Mucosa of rectum (tissue), 2 donors: ENCODE data around the gene SYNGR1.

Experiments used
- H3K27ac ChIP-seq, 2 donors: one replicate each; pipeline ENCODE4 v1.7.0; 2013; ENCODE audit warnings: inconsistent platforms in 2 of 2, low read depth in 2 of 2, low read length in 2 of 2
- H3K27me3 ChIP-seq, 2 donors: one replicate each; pipeline ENCODE4 v1.7.0; 2013; ENCODE audit warnings: low read length in 2 of 2; ENCODE audit not compliant: control insufficient read depth in 2 of 2, insufficient read depth in 2 of 2
- H3K36me3 ChIP-seq, 2 donors: one replicate each; pipeline ENCODE4 v1.7.0; 2013; ENCODE audit warnings: low read length in 2 of 2; ENCODE audit not compliant: control insufficient read depth in 2 of 2, insufficient read depth in 2 of 2
- H3K4me1 ChIP-seq, 2 donors: one replicate each; pipeline ENCODE4 v1.7.0; 2013; ENCODE audit warnings: low read length in 2 of 2, mild to moderate bottlenecking in 1 of 2; ENCODE audit not compliant: control insufficient read depth in 2 of 2, insufficient read depth in 2 of 2
- H3K4me3 ChIP-seq, 2 donors: one replicate each; pipeline ENCODE4 v1.7.0; 2013; ENCODE audit warnings: low read length in 2 of 2
- H3K9ac ChIP-seq, 2 donors: one replicate each; pipeline ENCODE4 v1.7.0; 2013; ENCODE audit warnings: low read length in 2 of 2, low read depth in 1 of 2, mild to moderate bottlenecking in 1 of 2
- H3K9me3 ChIP-seq, 2 donors: one replicate each; pipeline ENCODE4 v1.7.0; 2013; ENCODE audit warnings: low read length in 2 of 2; ENCODE audit not compliant: control insufficient read depth in 2 of 2
- donor health status: healthy.
- donor health status: Normal muscosa, but diverticular disease.

Gene SYNGR1

DNA sequence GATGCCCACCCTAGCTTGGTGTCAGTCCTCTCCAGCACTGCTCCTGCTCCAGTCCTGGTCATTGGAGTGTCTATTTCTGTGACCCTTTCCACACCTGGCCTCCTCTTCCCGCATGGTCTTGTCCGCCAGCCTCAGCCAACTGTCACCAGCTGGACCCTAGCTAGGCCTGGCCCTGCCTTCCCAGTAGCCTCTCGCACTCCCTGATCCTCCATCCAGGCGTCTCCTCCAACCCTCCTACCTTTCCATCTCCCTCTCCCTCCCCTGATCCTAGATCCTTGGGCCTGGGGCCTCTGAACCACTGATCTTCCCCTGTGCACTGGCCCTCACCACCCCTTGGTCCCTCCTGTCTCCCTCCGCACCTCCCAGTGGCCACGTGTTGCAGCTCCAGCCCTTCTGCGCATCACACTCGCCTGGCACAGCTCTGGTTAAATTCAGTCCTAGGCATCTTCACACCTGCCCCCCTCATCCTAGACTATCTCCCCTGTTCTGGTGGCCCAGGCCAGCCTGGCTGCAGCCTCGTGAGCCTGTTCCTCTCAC is 9.9 kb downstream of the SYNGR1 start:
- Histone ChIP-seq H3K9ac (no peak overlapping the region), H3K4me1 (peaks cover 0 to 4% of the 10 kb centered on the region in 2 donors), H3K4me3 (no peak overlapping the region), H3K9me3 (no peaks in the 10 kb centered on the region), H3K36me3 (no peaks in the 10 kb centered on the region), H3K27me3 (no peaks in the 10 kb centered on the region), H3K27ac (no peak overlapping the region)

DNA sequence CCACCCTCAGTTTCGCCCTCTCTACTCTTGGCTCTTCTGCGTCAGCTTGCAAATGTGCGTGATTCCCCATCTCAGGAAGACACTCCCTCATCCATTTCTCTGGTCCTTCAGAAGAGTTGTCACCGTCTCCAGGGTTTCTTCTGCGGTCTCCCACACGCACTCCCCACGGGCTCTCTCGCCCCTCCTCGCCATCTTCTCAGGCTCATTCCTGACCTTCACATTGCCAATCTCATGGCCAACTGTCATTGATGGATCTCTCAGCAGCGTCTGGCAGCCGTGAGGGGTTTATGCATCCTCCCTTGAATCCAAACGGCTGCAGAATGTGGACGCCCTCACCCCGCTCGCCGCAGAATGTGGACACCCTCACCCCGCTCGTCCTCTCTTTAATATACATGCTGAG is 10.5 kb downstream of the SYNGR1 start:
- H3K4me1 ChIP-seq: peaks cover 0 to 4% of the 10 kb centered on the region in 2 donors
- H3K9me3 ChIP-seq: no peaks in the 10 kb centered on the region
- no peaks in the 10 kb centered on the region for H3K27me3 ChIP-seq
- no peaks in the 10 kb centered on the region for H3K36me3 ChIP-seq
- H3K9ac ChIP-seq: no peak overlapping the region
- H3K27ac ChIP-seq: no peak overlapping the region
- H3K4me3 ChIP-seq: no peak overlapping the region

DNA sequence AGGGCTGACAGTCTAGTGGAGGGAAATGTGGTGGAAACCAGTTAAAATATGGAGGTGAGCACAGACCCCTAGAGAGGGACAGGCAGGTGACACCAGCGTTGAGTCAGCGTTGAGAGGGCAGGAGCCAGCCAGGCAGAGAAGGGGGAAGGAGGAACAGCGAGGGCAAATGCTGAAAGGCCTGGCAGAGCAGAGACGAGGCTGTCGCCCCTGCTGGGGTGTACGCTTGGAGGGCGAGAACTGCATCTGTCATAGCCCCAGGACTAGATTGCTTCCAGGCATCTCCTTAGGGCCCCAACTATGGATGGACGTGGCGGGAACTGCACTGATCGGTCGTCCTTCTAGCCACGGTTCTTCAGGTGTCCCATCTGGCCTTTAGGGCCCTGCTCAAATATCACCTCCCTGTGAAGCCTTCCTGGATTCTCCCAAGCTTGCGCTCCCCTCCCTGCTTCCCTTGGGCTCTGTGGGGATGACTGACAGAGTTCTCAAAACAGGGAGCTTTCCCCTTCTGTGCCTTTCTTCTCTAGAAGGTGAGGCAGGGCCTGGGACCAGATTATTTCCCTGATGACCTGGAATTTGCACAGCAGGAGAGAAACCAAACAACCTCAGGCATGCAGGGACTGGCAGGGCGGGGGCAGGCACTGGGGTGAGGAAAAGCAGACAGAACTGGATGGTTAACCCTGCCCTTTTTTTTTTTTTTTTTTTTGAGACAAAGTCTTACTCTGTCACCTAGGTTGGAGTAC is 11.1 kb downstream of the SYNGR1 start:
- Histone ChIP-seq H3K9ac (no peak overlapping the region), H3K9me3 (no peaks in the 10 kb centered on the region), H3K27ac (no peak overlapping the region), H3K4me1 (peaks cover 0 to 4% of the 10 kb centered on the region in 2 donors), H3K27me3 (no peaks in the 10 kb centered on the region), H3K36me3 (no peaks in the 10 kb centered on the region), H3K4me3 (no peak overlapping the region)

DNA sequence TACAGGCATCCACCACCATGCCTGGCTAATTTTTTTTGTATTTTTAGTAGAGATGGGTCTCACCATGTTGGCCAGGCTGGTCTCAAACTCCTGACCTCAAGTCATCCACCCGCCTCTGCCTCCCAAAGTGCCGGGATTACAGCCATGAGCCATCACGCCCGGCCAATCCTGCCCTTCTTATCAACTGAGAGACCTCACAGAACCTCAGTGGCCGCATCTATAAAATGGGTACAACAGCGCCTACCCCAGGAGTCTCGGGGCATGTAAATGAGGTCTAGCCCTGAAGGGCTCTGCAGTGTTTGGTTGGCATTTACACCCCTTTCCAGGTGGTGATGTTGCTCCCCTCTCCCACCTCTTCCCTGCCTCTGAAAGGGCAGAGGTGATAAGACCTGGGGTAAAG is 11.7 kb downstream of the SYNGR1 start:
- no peak overlapping the region for H3K27ac ChIP-seq
- H3K9ac ChIP-seq: no peak overlapping the region
- H3K4me3 ChIP-seq: no peak overlapping the region
- no peaks in the 10 kb centered on the region for H3K9me3 ChIP-seq
- peaks cover 0 to 4% of the 10 kb centered on the region in 2 donors for H3K4me1 ChIP-seq
- H3K27me3 ChIP-seq: no peaks in the 10 kb centered on the region
- no peaks in the 10 kb centered on the region for H3K36me3 ChIP-seq

DNA sequence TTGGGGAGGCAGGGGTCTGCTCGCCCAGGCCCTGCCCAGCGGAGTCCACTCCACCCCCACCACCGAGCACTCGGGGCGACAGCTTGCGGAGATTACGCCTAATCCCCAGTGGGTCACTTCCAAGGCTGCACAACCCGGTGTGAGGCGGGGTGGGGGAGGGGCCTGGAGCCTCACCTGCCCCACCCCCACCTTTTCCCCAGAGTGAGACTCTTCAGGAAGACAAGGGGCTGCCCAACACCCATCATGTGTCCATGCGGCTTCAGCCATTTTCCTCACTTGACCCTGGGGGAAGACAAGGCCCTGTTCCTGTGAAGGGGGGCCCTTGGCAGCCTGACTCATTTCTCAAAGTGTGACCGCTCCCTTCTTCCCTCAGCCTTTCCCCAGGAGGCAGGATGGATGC is 12.5 kb downstream of the SYNGR1 start:
- no peak overlapping the region for H3K9ac ChIP-seq
- H3K27me3 ChIP-seq: no peaks in the 10 kb centered on the region
- no peaks in the 10 kb centered on the region for H3K9me3 ChIP-seq
- peaks cover 0 to 4% of the 10 kb centered on the region in 2 donors for H3K4me1 ChIP-seq
- H3K4me3 ChIP-seq: no peak overlapping the region
- no peak overlapping the region for H3K27ac ChIP-seq
- no peaks in the 10 kb centered on the region for H3K36me3 ChIP-seq

DNA sequence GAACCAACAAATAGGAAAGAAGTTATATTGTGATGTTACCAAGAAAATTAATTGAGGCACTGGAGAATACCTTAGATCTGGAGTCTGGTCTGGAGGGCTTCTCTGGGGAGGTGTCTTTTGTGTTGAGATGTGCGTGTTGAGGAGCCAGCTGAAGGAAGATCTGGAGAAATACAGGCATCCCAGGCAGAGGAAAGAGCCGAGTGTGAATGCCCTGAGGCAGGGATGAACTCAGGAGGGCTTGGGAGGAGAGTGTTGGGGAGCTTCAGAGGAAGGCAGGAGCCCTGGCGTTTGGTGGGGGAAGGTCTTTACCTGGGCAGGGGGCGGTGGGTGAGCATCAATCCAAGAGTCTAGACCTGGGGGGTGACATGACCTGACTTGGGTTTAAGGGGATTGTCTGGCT is 13.1 kb downstream of the SYNGR1 start:
- Histone ChIP-seq H3K36me3 (no peaks in the 10 kb centered on the region), H3K9ac (no peak overlapping the region), H3K4me3 (no peak overlapping the region), H3K9me3 (no peaks in the 10 kb centered on the region), H3K4me1 (peaks cover 0 to 4% of the 10 kb centered on the region in 2 donors), H3K27ac (no peak overlapping the region), H3K27me3 (no peaks in the 10 kb centered on the region)

DNA sequence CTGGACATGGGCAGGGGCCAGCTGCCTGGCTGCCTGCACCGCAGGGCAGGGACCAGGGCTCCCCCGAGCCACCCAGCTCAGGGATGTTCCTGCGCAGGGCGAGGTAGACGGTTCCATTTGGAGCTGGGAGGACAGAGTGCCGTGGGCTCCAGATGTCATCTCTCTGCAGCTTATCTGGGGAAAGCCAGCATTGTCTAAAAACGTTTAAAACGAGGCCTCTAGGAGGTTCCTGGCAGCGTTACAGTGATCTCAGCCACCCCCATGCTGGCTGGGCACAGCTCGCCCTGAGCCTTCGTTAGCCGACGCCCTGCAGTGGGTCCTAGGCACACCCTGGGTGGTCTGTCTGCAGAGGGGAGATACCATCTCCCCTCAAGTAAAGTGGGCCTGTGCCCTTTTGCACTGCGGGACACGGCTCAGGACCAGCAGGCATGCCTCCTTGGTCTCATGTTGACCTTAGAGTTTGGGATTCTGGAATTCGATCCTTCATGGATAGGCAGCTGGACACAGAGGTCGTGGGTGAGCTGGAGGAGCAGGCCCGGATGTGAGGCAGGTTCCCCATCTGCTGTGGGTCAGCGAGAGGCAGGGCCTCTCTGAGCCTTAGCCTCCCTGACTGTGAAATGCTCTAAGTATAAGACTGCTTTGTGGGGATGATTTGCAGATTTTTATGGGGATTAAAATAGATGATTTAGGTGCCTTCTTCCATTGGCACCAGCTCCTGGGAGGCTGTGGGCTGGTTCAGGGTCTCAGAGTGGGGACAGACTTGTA is 14.1 kb downstream of the SYNGR1 start:
- H3K4me1 ChIP-seq: peaks cover 0 to 4% of the 10 kb centered on the region in 2 donors
- H3K9ac ChIP-seq: no peak overlapping the region
- H3K4me3 ChIP-seq: no peak overlapping the region
- H3K36me3 ChIP-seq: no peaks in the 10 kb centered on the region
- no peak overlapping the region for H3K27ac ChIP-seq
- no peaks in the 10 kb centered on the region for H3K27me3 ChIP-seq
- no peaks in the 10 kb centered on the region for H3K9me3 ChIP-seq

DNA sequence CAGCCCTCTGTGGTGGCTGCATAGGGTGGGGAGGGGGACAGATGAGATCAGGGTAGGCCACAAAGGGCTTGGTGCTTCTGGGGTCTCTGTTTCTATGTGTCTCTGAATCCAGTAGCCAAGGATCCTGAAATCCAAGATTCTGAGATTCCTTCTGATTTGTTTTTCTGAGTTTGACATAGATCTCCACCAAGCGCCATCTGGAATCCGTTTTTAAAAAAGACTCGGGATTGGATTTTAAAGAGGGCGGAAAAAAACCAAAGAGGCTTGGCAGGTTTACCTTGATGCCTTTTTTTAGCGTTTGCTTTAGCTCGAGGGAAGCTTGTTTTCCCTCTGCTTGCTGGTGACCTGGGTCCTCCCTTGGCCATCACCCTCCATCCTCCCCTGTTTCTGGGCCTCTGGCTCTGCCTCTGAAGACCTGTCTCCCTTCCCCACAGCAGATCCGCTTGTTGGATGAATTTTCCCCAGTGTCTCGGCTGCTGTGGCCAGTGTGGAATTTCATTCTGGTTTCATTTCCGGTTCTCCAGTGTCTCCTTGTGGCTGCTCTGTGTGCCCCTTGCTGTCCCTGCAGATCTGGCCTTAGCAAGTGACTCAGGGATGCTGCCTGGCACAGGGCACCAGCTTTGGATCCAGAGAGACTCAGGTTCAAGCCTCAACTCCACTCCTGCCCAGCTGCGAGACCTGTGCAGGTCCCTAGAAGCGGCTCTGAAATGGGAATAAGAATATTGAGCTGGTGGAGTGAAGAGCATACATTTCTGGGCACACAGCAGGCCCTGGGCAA is 15.1 kb downstream of the SYNGR1 start:
- H3K9ac ChIP-seq: no peak overlapping the region
- H3K4me3 ChIP-seq: no peak overlapping the region
- H3K4me1 ChIP-seq: peaks cover 0 to 4% of the 10 kb centered on the region in 2 donors
- no peaks in the 10 kb centered on the region for H3K27me3 ChIP-seq
- H3K36me3 ChIP-seq: no peaks in the 10 kb centered on the region
- no peak overlapping the region for H3K27ac ChIP-seq
- no peaks in the 10 kb centered on the region for H3K9me3 ChIP-seq

DNA sequence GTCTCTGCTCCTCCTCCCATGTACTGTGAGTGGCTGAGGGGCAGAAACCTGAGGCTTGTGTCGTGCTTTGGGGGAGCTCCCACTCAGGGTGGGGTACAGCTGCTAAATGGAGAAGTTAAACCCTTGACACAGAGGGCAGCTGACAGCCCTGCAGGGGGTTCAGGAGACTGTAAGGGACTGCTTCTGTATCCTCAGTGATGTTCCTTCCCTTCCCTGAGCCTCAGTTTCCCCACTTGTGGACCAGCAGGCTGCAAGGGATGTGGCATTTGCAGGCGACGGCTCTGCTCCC is 15.6 kb downstream of the SYNGR1 start:
- H3K27ac ChIP-seq: no peak overlapping the region
- H3K4me1 ChIP-seq: peaks cover 0 to 4% of the 10 kb centered on the region in 2 donors
- no peaks in the 10 kb centered on the region for H3K36me3 ChIP-seq
- no peaks in the 10 kb centered on the region for H3K27me3 ChIP-seq
- no peaks in the 10 kb centered on the region for H3K9me3 ChIP-seq
- H3K4me3 ChIP-seq: no peak overlapping the region
- no peak overlapping the region for H3K9ac ChIP-seq

DNA sequence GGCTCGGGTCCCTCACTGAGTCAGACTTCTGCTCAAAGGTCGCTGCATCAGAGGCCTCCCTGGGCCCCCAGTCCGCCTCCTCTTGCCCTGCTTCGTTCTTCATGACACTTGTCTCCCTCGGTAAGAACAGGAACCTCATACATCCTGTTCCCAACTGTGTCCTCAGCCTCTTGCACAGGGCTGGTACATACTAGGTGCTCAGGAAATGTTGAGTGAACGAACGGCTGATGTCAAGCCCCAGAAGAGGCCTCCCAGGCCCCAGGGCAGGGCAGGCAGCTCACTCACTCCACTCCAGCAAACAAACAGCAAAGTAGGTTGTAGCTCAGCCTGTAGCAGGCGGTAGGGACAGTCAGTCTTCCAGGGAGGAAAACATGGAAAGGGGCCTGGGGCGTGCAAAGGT is 17.2 kb downstream of the SYNGR1 start:
- Histone ChIP-seq H3K4me3 (no peak overlapping the region), H3K9me3 (no peaks in the 10 kb centered on the region), H3K27ac (no peak overlapping the region), H3K36me3 (no peaks in the 10 kb centered on the region), H3K4me1 (peaks cover 0 to 4% of the 10 kb centered on the region in 2 donors), H3K27me3 (no peaks in the 10 kb centered on the region), H3K9ac (no peak overlapping the region)
